Measurements from ENCODE around the gene SLC25A47. TPM values are rescaled to one million over a fixed set of nuclear protein-coding genes. Genes with fewer than 3 reads are reported as not detected.
A peak's percentile ranks its signal among the peaks of the same experiment; 100 is the strongest.
"Not testable (repeated sequence)": the region's sequence is repeated elsewhere in the genome, so short reads cannot be mapped to it uniquely, and the experiment has no call there.

SLC25A47 gene
- total RNA-seq, 4 donors from 2014 or later: 0.54 to 1.2 TPM; not detected in 2

GRCh38 chr14:100279563-100279962, 43.6 kb upstream of the SLC25A47 start:
- Histone ChIP-seq H3K27ac (no peak overlapping the region), H3K27me3 (no peaks in the 10 kb centered on the region)
- TF ChIP-seq CTCF (IDR thresholded peaks at IDR 0.05) (no peak), POLR2A (IDR thresholded peaks at IDR 0.05) (no peak)

GRCh38 chr14:100281286-100282082, 41.7 kb upstream of the SLC25A47 start:
- no peak overlapping the region for H3K4me3 ChIP-seq
- H3K4me1 ChIP-seq: peaks cover 0 to 25% (median 2%) of the 10 kb centered on the region in 4 donors
- no peak for TF ChIP-seq CTCF (IDR thresholded peaks at IDR 0.05)
- no peak for TF ChIP-seq POLR2A (IDR thresholded peaks at IDR 0.05)
- H3K36me3 ChIP-seq: peaks cover 0 to 9% (median 0%) of the 10 kb centered on the region in 3 donors
- peak in 1 of 3 donors; percentile 43 for DNase-seq
- no peaks in the 10 kb centered on the region for H3K9me3 ChIP-seq
- no peak overlapping the region for H3K27ac ChIP-seq
- no peaks in the 10 kb centered on the region for H3K27me3 ChIP-seq

More at GRCh38 chr14:100279563-100279962, 43.6 kb upstream of the SLC25A47 start:
- Histone ChIP-seq H3K4me3 (no peak overlapping the region), H3K36me3 (peaks cover 0 to 17% (median 0%) of the 10 kb centered on the region in 3 donors), H3K4me1 (peaks cover 0 to 13% (median 0%) of the 10 kb centered on the region in 4 donors), H3K9me3 (no peaks in the 10 kb centered on the region)
- peak in 1 of 3 donors; percentile 43 for DNase-seq

GRCh38 chr14:100282083-100282350, 41.1 kb upstream of the SLC25A47 start:
- no peaks in the 10 kb centered on the region for H3K9me3 ChIP-seq
- no peak for DNase-seq
- H3K4me3 ChIP-seq: no peak overlapping the region
- H3K27ac ChIP-seq: no peak overlapping the region
- TF ChIP-seq POLR2A (IDR thresholded peaks at IDR 0.05) (no peak), CTCF (IDR thresholded peaks at IDR 0.05) (no peak)
- peaks cover 0 to 25% (median 2%) of the 10 kb centered on the region in 4 donors for H3K4me1 ChIP-seq
- peaks cover 0 to 6% (median 0%) of the 10 kb centered on the region in 3 donors for H3K36me3 ChIP-seq
- H3K27me3 ChIP-seq: no peaks in the 10 kb centered on the region

- no peaks in the 10 kb centered on the region for H3K9me3 ChIP-seq
- TF ChIP-seq POLR2A (IDR thresholded peaks at IDR 0.05): no peak
- no peak for TF ChIP-seq CTCF (IDR thresholded peaks at IDR 0.05)
- H3K27ac ChIP-seq: no peak overlapping the region
- peaks cover 0 to 6% (median 0%) of the 10 kb centered on the region in 3 donors for H3K36me3 ChIP-seq
- no peaks in the 10 kb centered on the region for H3K27me3 ChIP-seq
- DNase-seq: peak in 1 of 3 donors; percentile 39
- H3K4me3 ChIP-seq: no peak overlapping the region
- H3K4me1 ChIP-seq: peaks cover 0 to 25% (median 2%) of the 10 kb centered on the region in 4 donors
Observed at GRCh38 chr14:100282766-100283419, 40.2 kb upstream of the SLC25A47 start.

- peak in 2 of 3 donors; percentile 11 to 37 for DNase-seq
- not testable (repeated sequence) for H3K9me3 ChIP-seq, H3K27ac ChIP-seq, H3K27me3 ChIP-seq, H3K4me3 ChIP-seq, H3K36me3 ChIP-seq
- H3K4me1 ChIP-seq: peaks cover 0 to 23% (median 2%) of the 10 kb centered on the region in 4 donors
Observed at GRCh38 chr14:100283436-100283835, 39.7 kb upstream of the SLC25A47 start.

All from Peyer's patch (tissue), 4 donors.